Ishikawa (cell line): Measurements from ENCODE around the gene GALNT13.

Experiments used
- CEBPB ChIP-seq: IDR thresholded peaks from 2 replicates; pipeline ENCODE4 v1.6.1; 2012
- CREB1 ChIP-seq: IDR thresholded peaks from 2 replicates; pipeline ENCODE4 v1.6.1; 2012; ENCODE audit warnings: low read depth
- EGR1 ChIP-seq: IDR thresholded peaks from 2 replicates; pipeline ENCODE4 v1.6.1; 2012
- EP300 ChIP-seq: IDR thresholded peaks from 2 replicates; pipeline ENCODE4 v1.6.1; 2012; ENCODE audit warnings: borderline replicate concordance
- FOXM1 ChIP-seq: IDR thresholded peaks from 2 replicates; pipeline ENCODE4 v1.6.1; 2012; ENCODE audit warnings: low read depth, borderline replicate concordance
- MAX ChIP-seq: IDR thresholded peaks from 2 replicates; pipeline ENCODE4 v1.6.1; 2012
- NFIC ChIP-seq: IDR thresholded peaks from 2 replicates; pipeline ENCODE4 v1.6.1; 2012
- RAD21 ChIP-seq: IDR thresholded peaks from 2 replicates; pipeline ENCODE4 v1.6.1; 2012; ENCODE audit warnings: low read depth
- REST ChIP-seq: IDR thresholded peaks from 2 replicates; pipeline ENCODE4 v1.6.1; 2012; ENCODE audit warnings: low read depth, mild to moderate bottlenecking
- TAF1 ChIP-seq: IDR thresholded peaks from 2 replicates; pipeline ENCODE4 v1.6.1; 2012; ENCODE audit warnings: low read depth, mild to moderate bottlenecking
- TCF12 ChIP-seq: IDR thresholded peaks from 2 replicates; pipeline ENCODE4 v1.6.1; 2012; ENCODE audit warnings: low read depth
- TEAD4 ChIP-seq: IDR thresholded peaks from 2 replicates; pipeline ENCODE4 v1.6.1; 2012
- USF1 ChIP-seq: IDR thresholded peaks from 2 replicates; pipeline ENCODE4 v1.6.1; 2012
- YY1 ChIP-seq: IDR thresholded peaks from 2 replicates; pipeline ENCODE4 v1.6.1; 2012; ENCODE audit warnings: low read depth
- ZBTB7A ChIP-seq: IDR thresholded peaks from 2 replicates; pipeline ENCODE4 v1.6.1; 2012; ENCODE audit warnings: low read depth

GALNT13 gene

DNA sequence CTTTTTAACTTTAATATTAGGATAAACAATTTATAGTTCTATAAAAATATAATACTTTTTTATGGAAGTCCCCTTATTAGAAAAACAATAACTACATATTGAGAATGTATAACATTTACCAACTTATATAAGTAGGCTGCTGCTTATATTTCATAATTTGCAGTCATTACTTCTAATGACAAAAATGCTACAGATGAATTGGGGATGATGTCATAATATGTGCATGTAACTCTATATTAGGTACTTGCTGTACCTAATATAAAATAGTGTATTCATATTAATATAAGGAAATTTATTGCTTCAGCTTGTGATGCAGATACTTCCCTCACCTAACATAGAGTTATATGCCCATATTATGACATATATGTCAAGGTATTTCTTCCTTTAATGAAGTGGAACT lies 100.7 kb downstream of the GALNT13 start:
- TF ChIP-seq RAD21 (no peak), REST (no peak), NFIC (no peak), MAX (no peak), TAF1 (no peak), USF1 (no peak), CREB1 (no peak), CEBPB (no peak), EGR1 (no peak), ZBTB7A (no peak), TCF12 (no peak), FOXM1 (no peak), YY1 (no peak), EP300 (no peak), TEAD4 (no peak)

DNA sequence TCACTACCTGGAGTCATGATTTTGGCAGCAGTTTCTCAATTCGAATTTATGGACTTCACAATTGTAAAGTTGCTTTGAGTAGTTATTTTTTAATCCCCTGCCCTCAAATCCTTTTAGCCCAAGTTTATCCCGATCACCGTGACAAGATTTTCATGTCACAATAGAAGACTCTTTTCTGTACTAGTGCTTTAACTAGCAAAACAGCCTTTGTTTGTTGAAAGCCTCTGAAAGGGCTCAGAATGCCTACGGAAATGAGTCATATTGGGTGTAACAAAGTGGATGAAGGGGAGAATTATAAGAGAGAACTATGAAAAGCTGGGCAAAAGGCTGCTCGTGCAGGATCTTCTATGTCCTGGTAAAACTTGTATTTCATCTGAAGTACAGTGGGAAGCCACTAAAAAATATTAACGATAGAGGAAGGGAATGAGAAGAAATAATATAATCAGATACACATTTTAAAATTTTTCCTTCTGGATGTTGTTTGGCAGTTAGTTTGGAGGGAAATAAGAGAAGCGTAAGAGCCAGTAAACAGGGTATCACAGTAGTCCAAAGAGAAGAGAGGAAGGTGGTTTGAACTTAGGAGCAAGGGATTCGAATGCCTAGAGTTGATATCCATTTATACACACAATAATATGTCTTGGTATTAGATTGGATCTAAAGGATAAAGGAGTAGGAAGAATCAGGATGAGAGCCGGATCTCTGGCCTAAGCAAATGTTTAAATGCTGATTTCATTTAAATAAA lies 114.9 kb downstream of the GALNT13 start:
- TF ChIP-seq TAF1 (no peak), REST (no peak), YY1 (no peak), EP300 (no peak), CREB1 (no peak), NFIC (no peak), EGR1 (no peak), TCF12 (no peak), ZBTB7A (no peak), CEBPB (no peak), USF1 (no peak), RAD21 (no peak), FOXM1 (no peak), TEAD4 (no peak), MAX (no peak)

DNA sequence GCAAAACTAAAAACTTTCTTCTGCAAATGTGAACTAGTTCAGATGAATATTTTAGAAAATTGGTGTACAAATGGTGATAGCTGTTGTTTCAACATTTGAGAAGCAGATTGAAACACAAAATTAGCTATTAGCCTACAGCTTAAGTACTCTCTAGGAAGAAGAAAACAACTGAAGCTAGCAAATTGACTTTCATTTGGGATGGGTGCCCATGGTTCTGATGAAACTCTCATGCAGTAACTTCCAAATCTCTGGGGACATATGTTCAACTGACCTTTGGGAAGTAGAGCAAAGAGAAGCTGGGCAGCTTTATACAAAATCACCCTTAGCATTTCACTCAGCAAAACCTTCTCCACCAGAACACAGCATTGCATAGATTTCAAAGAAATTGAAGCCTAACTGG lies 119.0 kb downstream of the GALNT13 start:
- TF ChIP-seq TAF1 (no peak), CEBPB (no peak), EP300 (no peak), MAX (no peak)

DNA sequence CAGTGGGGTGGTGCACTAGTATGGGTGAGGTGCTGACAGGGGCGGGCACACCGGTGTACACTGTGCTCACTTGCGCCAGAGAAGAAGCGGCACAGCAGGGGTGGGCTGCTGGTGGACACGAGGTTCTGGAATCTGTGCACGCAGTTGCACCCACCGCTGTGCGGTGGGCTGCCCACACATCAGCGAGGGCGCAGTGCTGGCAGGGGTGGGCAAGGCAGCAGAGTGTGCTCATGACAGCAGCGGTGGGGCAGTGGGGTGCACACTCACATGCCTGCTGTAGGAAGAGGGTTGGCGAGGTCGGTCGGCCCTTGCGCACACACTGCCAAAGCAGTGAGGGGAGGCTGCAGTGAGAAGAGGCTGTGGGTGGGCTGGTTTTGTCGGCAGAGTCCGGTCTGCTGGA lies 141.8 kb downstream of the GALNT13 start:
- no peak for TF ChIP-seq FOXM1
- TF ChIP-seq MAX: no peak
- no peak for TF ChIP-seq REST
- TF ChIP-seq ZBTB7A: no peak
